SK-N-SH (cell line): ENCODE data around the gene ZNF154.

ENCODE experiments used
- POLR2AphosphoS5 ChIP-seq: IDR thresholded peaks from 2 replicates; pipeline ENCODE4 v1.6.1; 2012; ENCODE audit warnings: low read depth, low read length
- TF ChIP-seq, protein P1 (sequence below): IDR thresholded peaks from 2 replicates; pipeline ENCODE4 v1.4.0; 2012; ENCODE audit warnings: low read depth
- TF ChIP-seq, protein P2 (sequence below): fragments of 200-600 bp; sonication (generic); IDR thresholded peaks from 2 replicates; pipeline ENCODE4 v1.6.1; 2017; ENCODE audit warnings: antibody characterized with exemption, mild to moderate bottlenecking, moderate library complexity
- TF ChIP-seq, protein P3 (sequence below): IDR thresholded peaks from 2 replicates; pipeline ENCODE4 v1.6.1; 2012; ENCODE audit warnings: mild to moderate bottlenecking, low read depth, low read length, moderate library complexity

DNA sequence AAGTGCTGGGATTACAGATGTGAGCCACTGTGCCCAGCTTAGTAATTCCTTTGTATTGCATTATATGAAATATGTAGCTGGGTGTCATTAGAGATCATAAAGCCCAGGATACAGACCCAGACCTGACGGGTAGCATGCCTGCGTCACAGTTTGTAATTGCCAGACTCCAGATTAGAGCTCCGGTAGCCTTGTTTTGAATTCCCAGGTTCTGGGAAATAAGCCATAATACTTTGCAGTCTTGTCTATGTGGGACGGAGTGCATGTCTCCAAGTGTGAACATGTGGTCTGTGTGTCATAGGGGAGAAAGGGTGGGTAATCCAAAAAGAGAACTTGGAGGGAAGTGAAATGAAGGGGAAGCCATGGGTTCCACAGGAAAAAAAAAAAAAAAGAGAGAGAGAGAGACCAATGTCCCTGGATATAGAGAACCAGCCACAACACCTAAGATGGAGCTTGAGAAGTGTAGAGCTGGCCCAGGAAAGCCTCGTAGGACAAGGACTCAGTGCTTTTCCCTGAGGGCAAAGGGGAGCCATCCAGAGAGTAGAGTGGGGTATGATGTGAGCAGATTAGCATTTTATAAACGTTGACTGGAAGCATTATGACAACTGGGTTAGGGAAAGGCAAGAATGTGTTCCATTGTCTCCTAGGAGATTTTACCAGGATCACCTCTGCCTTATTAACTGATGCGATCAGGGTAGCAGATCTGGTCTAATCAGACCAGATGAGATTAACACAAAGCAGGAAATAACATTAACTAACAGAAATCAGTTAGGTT, 37.7 kb downstream of the ZNF154 start:
- TF ChIP-seq, protein P1, sequence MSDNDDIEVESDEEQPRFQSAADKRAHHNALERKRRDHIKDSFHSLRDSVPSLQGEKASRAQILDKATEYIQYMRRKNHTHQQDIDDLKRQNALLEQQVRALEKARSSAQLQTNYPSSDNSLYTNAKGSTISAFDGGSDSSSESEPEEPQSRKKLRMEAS, result no peak
- no peak for TF ChIP-seq POLR2AphosphoS5
- TF ChIP-seq, protein P2, sequence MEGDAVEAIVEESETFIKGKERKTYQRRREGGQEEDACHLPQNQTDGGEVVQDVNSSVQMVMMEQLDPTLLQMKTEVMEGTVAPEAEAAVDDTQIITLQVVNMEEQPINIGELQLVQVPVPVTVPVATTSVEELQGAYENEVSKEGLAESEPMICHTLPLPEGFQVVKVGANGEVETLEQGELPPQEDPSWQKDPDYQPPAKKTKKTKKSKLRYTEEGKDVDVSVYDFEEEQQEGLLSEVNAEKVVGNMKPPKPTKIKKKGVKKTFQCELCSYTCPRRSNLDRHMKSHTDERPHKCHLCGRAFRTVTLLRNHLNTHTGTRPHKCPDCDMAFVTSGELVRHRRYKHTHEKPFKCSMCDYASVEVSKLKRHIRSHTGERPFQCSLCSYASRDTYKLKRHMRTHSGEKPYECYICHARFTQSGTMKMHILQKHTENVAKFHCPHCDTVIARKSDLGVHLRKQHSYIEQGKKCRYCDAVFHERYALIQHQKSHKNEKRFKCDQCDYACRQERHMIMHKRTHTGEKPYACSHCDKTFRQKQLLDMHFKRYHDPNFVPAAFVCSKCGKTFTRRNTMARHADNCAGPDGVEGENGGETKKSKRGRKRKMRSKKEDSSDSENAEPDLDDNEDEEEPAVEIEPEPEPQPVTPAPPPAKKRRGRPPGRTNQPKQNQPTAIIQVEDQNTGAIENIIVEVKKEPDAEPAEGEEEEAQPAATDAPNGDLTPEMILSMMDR, result no peak
- TF ChIP-seq, protein P3, sequence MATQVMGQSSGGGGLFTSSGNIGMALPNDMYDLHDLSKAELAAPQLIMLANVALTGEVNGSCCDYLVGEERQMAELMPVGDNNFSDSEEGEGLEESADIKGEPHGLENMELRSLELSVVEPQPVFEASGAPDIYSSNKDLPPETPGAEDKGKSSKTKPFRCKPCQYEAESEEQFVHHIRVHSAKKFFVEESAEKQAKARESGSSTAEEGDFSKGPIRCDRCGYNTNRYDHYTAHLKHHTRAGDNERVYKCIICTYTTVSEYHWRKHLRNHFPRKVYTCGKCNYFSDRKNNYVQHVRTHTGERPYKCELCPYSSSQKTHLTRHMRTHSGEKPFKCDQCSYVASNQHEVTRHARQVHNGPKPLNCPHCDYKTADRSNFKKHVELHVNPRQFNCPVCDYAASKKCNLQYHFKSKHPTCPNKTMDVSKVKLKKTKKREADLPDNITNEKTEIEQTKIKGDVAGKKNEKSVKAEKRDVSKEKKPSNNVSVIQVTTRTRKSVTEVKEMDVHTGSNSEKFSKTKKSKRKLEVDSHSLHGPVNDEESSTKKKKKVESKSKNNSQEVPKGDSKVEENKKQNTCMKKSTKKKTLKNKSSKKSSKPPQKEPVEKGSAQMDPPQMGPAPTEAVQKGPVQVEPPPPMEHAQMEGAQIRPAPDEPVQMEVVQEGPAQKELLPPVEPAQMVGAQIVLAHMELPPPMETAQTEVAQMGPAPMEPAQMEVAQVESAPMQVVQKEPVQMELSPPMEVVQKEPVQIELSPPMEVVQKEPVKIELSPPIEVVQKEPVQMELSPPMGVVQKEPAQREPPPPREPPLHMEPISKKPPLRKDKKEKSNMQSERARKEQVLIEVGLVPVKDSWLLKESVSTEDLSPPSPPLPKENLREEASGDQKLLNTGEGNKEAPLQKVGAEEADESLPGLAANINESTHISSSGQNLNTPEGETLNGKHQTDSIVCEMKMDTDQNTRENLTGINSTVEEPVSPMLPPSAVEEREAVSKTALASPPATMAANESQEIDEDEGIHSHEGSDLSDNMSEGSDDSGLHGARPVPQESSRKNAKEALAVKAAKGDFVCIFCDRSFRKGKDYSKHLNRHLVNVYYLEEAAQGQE, result no peak
